Measurements from ENCODE around the gene CD274.
A peak's percentile ranks its signal among the peaks of the same experiment; 100 is the strongest.
"Not testable (repeated sequence)": the region's sequence is repeated elsewhere in the genome, so short reads cannot be mapped to it uniquely, and the experiment has no call there.

The CD274 gene

GRCh38 chr9:5442400-5443011, 7.8 kb upstream of the CD274 start:
- no peak overlapping the region for H3K27ac Mint-ChIP-seq (ENCODE audit: low read depth)
- no peaks in the 10 kb centered on the region for H3K27me3 Mint-ChIP-seq
- DNase-seq (ENCODE audit: low spot score in 2 of 2) = no peak
- H3K4me3 Mint-ChIP-seq = no peak overlapping the region
- peaks cover 5% of the 10 kb centered on the region for H3K36me3 Mint-ChIP-seq (ENCODE audit: insufficient read depth)
- H3K9me3 Mint-ChIP-seq = no peaks in the 10 kb centered on the region
- ATAC-seq (replicated peaks; ENCODE audit: extremely low read depth, poor library complexity, severe bottlenecking) = no peak
- H3K4me1 Mint-ChIP-seq = peaks cover 20% of the 10 kb centered on the region

GRCh38 chr9:5443850-5444249, 6.5 kb upstream of the CD274 start:
- Mint-ChIP-seq H3K9me3 (no peaks in the 10 kb centered on the region), H3K27ac (ENCODE audit: low read depth) (no peak overlapping the region), H3K36me3 (ENCODE audit: insufficient read depth) (no peaks in the 10 kb centered on the region), H3K4me3 (no peak overlapping the region), H3K27me3 (no peaks in the 10 kb centered on the region), H3K4me1 (peaks cover 7% of the 10 kb centered on the region)
- DNase-seq (ENCODE audit: low spot score in 2 of 2) (no peak), ATAC-seq (replicated peaks; ENCODE audit: extremely low read depth, poor library complexity, severe bottlenecking) (no peak)

GRCh38 chr9:5445096-5445495, 5.2 kb upstream of the CD274 start:
- not testable (repeated sequence) for H3K27me3 Mint-ChIP-seq; H3K9me3 Mint-ChIP-seq; H3K36me3 Mint-ChIP-seq (ENCODE audit: insufficient read depth); DNase-seq (ENCODE audit: low spot score in 2 of 2); H3K4me1 Mint-ChIP-seq; ATAC-seq (replicated peaks; ENCODE audit: extremely low read depth, poor library complexity, severe bottlenecking); H3K4me3 Mint-ChIP-seq; H3K27ac Mint-ChIP-seq (ENCODE audit: low read depth)

- H3K9me3 Mint-ChIP-seq = no peaks in the 10 kb centered on the region
- DNase-seq (ENCODE audit: low spot score in 2 of 2) = no peak
These were observed 4.5 kb upstream of the CD274 start for GRCh38 chr9:5445886-5446285.

GRCh38 chr9:5446451-5447236, 3.7 kb upstream of the CD274 start:
- Mint-ChIP-seq H3K9me3 (no peaks in the 10 kb centered on the region), H3K27ac (ENCODE audit: low read depth) (no peak overlapping the region), H3K4me3 (no peak overlapping the region), H3K36me3 (ENCODE audit: insufficient read depth) (peaks cover 7% of the 10 kb centered on the region), H3K4me1 (peaks cover 10% of the 10 kb centered on the region), H3K27me3 (no peaks in the 10 kb centered on the region)
- DNase-seq (ENCODE audit: low spot score in 2 of 2) (no peak), ATAC-seq (replicated peaks; ENCODE audit: extremely low read depth, poor library complexity, severe bottlenecking) (no peak)

More at GRCh38 chr9:5445886-5446285, 4.5 kb upstream of the CD274 start:
- Mint-ChIP-seq H3K4me1 (peaks cover 5% of the 10 kb centered on the region), H3K27ac (ENCODE audit: low read depth) (no peak overlapping the region), H3K4me3 (no peak overlapping the region), H3K36me3 (ENCODE audit: insufficient read depth) (peaks cover 7% of the 10 kb centered on the region), H3K27me3 (no peaks in the 10 kb centered on the region)
- no peak for ATAC-seq (replicated peaks; ENCODE audit: extremely low read depth, poor library complexity, severe bottlenecking)

- Mint-ChIP-seq H3K4me1 (peaks cover 17% of the 10 kb centered on the region), H3K27ac (ENCODE audit: low read depth) (no peak overlapping the region), H3K4me3 (no peak overlapping the region), H3K27me3 (no peaks in the 10 kb centered on the region), H3K9me3 (no peaks in the 10 kb centered on the region), H3K36me3 (ENCODE audit: insufficient read depth) (peaks cover 7% of the 10 kb centered on the region)
- DNase-seq (ENCODE audit: low spot score in 2 of 2) (no peak), ATAC-seq (replicated peaks; ENCODE audit: extremely low read depth, poor library complexity, severe bottlenecking) (no peak)
These were observed 3.0 kb upstream of the CD274 start for GRCh38 chr9:5447337-5447736.

- no peak for ATAC-seq (replicated peaks; ENCODE audit: extremely low read depth, poor library complexity, severe bottlenecking)
- peaks cover 7% of the 10 kb centered on the region for H3K36me3 Mint-ChIP-seq (ENCODE audit: insufficient read depth)
- no peak for DNase-seq (ENCODE audit: low spot score in 2 of 2)
- no peaks in the 10 kb centered on the region for H3K27me3 Mint-ChIP-seq
- H3K27ac Mint-ChIP-seq (ENCODE audit: low read depth) = peak overlapping the region; percentile 97
- H3K9me3 Mint-ChIP-seq = no peaks in the 10 kb centered on the region
- peaks cover 22% of the 10 kb centered on the region for H3K4me1 Mint-ChIP-seq
- H3K4me3 Mint-ChIP-seq = no peak overlapping the region
These were observed 2.3 kb upstream of the CD274 start for GRCh38 chr9:5448016-5448415.

GRCh38 chr9:5448461-5449435, 1.6 kb upstream of the CD274 start:
- no peak for ATAC-seq (replicated peaks; ENCODE audit: extremely low read depth, poor library complexity, severe bottlenecking)
- no peaks in the 10 kb centered on the region for H3K27me3 Mint-ChIP-seq
- H3K36me3 Mint-ChIP-seq (ENCODE audit: insufficient read depth) = peaks cover 7% of the 10 kb centered on the region
- no peaks in the 10 kb centered on the region for H3K9me3 Mint-ChIP-seq
- no peak for DNase-seq (ENCODE audit: low spot score in 2 of 2)
- peak overlapping the region; percentile 91 for H3K4me3 Mint-ChIP-seq
- peak overlapping the region; percentile 97 for H3K27ac Mint-ChIP-seq (ENCODE audit: low read depth)
- H3K4me1 Mint-ChIP-seq = peaks cover 25% of the 10 kb centered on the region

GRCh38 chr9:5449521-5450358, 602 bp upstream of the CD274 start:
- peak overlapping the region; percentile 91 for H3K4me3 Mint-ChIP-seq
- peaks cover 7% of the 10 kb centered on the region for H3K36me3 Mint-ChIP-seq (ENCODE audit: insufficient read depth)
- H3K27me3 Mint-ChIP-seq = no peaks in the 10 kb centered on the region
- no peaks in the 10 kb centered on the region for H3K9me3 Mint-ChIP-seq
- no peak for ATAC-seq (replicated peaks; ENCODE audit: extremely low read depth, poor library complexity, severe bottlenecking)
- no peak for DNase-seq (ENCODE audit: low spot score in 2 of 2)
- H3K4me1 Mint-ChIP-seq = peaks cover 31% of the 10 kb centered on the region
- peak overlapping the region; percentile 97 for H3K27ac Mint-ChIP-seq (ENCODE audit: low read depth)

- no peak for DNase-seq (ENCODE audit: low spot score in 2 of 2)
- peak overlapping the region; percentile 91 for H3K4me3 Mint-ChIP-seq
- peak overlapping the region; percentile 97 for H3K27ac Mint-ChIP-seq (ENCODE audit: low read depth)
- H3K36me3 Mint-ChIP-seq (ENCODE audit: insufficient read depth) = peaks cover 9% of the 10 kb centered on the region
- H3K9me3 Mint-ChIP-seq = no peaks in the 10 kb centered on the region
- H3K4me1 Mint-ChIP-seq = peaks cover 35% of the 10 kb centered on the region
- ATAC-seq (replicated peaks; ENCODE audit: extremely low read depth, poor library complexity, severe bottlenecking) = no peak
- no peaks in the 10 kb centered on the region for H3K27me3 Mint-ChIP-seq
These were observed 1.9 kb downstream of the CD274 start for GRCh38 chr9:5452286-5452609.

GRCh38 chr9:5453004-5453403, 2.7 kb downstream of the CD274 start:
- H3K36me3 Mint-ChIP-seq (ENCODE audit: insufficient read depth) = peaks cover 10% of the 10 kb centered on the region
- no peaks in the 10 kb centered on the region for H3K9me3 Mint-ChIP-seq
- no peak overlapping the region for H3K4me3 Mint-ChIP-seq
- no peak for ATAC-seq (replicated peaks; ENCODE audit: extremely low read depth, poor library complexity, severe bottlenecking)
- no peak for DNase-seq (ENCODE audit: low spot score in 2 of 2)
- H3K4me1 Mint-ChIP-seq = peaks cover 35% of the 10 kb centered on the region
- no peaks in the 10 kb centered on the region for H3K27me3 Mint-ChIP-seq
- peak overlapping the region; percentile 97 for H3K27ac Mint-ChIP-seq (ENCODE audit: low read depth)

GRCh38 chr9:5453673-5454072, 3.3 kb downstream of the CD274 start:
- Mint-ChIP-seq H3K9me3 (no peaks in the 10 kb centered on the region), H3K27me3 (no peaks in the 10 kb centered on the region), H3K27ac (ENCODE audit: low read depth) (no peak overlapping the region), H3K4me3 (no peak overlapping the region), H3K4me1 (peaks cover 39% of the 10 kb centered on the region), H3K36me3 (ENCODE audit: insufficient read depth) (peaks cover 10% of the 10 kb centered on the region)
- ATAC-seq (replicated peaks; ENCODE audit: extremely low read depth, poor library complexity, severe bottlenecking) = no peak
- DNase-seq (ENCODE audit: low spot score in 2 of 2) = no peak

All from central memory CD8-positive, alpha-beta T cell (primary cell).